NCI-H748 (cell line): Measurements from ENCODE around the gene EPHA1.
A peak's percentile ranks its signal among the peaks of the same experiment; 100 is the strongest.

Experiments
- DNase-seq: peaks from one replicate; lab custom pipeline; 2025; ENCODE audit not compliant: unreplicated experiment; lab: John Stamatoyannopoulos, UW

Gene EPHA1

GRCh38 chr7:143354376-143354775, 54.3 kb downstream of the EPHA1 start:
- no peak for DNase-seq

DNA sequence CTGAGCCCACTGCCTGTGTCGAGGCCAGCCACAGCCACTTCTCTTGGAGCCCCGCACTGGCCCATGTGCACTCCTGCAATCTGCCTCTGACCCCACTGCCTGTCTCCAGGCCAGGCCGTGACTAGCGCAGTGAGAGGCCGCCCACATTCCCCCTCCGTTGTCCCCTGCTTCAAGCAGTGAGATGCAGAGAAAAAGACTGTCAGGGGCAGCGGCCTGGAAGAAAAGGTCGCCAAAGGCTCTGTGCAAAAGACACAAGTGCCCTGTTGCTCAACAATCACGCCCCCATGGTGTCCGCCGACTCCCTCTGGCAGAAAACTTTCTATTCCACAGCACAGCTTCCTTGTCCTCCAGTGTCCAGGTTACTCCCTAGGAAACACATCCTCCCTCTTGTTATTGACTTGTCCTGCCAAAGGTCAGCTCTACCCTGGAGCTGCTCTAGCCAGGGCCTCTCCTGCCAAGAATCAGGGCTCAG, 56.1 kb downstream of the EPHA1 start:
- DNase-seq, result no peak

DNA sequence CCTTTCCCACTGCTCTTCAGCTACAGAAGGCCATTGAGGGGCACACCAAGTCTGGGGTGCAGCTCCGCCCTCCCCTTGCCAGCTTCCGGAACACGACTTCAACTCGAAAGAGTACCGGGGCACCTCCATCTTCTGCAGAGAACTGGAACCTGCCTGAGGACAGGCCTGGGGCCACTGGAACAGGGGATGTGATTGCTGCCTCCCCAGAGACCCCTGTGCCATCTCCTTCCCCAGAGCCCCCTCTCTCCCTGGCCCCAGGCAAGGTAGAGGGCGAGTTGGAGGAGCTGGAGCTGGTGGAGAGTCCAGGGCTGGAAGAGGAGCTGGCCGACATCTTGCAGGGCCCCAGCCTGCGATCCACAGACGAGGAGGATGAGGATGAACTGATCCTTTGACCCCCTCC, 57.1 kb downstream of the EPHA1 start:
- DNase-seq, result no peak

DNA sequence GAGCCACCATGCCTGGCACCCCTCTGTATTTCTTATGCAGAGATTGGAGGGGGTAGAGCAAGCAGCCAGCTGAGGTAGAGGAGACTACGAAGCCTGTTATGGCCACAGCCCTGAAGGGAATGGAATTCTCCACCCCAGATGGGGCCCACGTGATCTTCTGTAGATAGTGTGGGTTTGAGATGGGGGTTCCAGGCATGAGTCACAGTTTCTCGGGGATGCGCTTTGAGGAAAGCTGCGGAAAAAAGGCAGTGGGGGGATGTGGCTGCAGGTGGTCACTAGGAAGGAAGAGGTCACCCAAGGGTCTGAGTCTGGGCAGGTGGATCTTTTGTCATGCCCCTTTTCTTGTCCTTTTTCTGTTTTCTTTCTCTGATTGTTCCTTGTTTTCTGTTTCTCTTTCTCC, 57.6 kb downstream of the EPHA1 start:
- no peak for DNase-seq

GRCh38 chr7:143347950-143348349, 60.7 kb downstream of the EPHA1 start:
- DNase-seq, result no peak

- no peak for DNase-seq
Observed at GRCh38 chr7:143346018-143346417, 62.6 kb downstream of the EPHA1 start.

GRCh38 chr7:143345428-143345900, 63.2 kb downstream of the EPHA1 start:
- peak; percentile 86 for DNase-seq

DNA sequence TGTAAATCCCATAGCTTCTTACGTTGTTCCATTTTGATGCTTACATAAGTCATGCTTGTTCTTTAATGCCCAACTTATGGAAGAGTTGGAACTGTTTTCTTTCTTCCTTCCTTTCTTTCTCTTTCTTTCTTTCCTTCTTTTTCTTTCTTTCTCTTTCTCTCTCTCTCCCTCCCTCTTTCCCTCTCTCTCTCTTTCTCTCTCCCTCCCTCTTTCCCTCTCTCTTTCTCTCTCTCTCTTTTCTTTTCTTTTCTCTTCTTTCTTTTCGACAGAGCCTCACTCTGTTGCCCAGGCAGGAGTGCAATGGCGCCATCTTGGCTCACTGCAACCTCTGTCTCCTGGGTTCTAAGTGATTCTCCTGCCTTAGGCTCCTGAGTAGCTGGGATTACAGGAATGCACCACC, 65.1 kb downstream of the EPHA1 start:
- no peak for DNase-seq

DNA sequence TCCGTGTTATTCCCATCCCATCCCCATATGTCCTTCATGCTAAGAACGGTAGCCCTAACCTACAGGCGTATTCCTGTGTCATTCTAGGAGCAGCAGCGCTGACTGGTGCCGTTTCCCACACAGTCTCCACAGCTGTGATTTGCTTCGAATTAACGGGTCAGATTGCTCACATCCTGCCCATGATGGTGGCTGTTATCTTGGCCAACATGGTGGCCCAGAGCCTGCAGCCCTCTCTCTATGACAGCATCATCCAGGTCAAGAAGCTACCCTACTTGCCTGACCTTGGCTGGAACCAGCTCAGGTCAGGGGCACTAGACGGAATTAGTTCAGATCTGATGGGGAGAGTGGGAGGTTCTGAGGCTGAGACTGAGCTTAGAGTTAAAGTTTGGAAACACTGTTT, 66.8 kb downstream of the EPHA1 start:
- DNase-seq, result no peak
